Testis (tissue), 3 donors: ENCODE data around the gene RFPL3. TPM values are rescaled to one million over a fixed set of nuclear protein-coding genes. Genes with fewer than 3 reads are reported as not detected.
A peak's percentile ranks its signal among the peaks of the same experiment; 100 is the strongest.
"Not testable (repeated sequence)": the region's sequence is repeated elsewhere in the genome, so short reads cannot be mapped to it uniquely, and the experiment has no call there.

Source experiments
- DNase-seq: peaks from one replicate; pipeline ENCODE4 v3.0.0-alpha.2; 2019
- H3K27ac ChIP-seq, 2 donors: fragments of 200-600 bp; sonication (generic); one replicate each; pipeline ENCODE4 v1.5.1; 2019
- H3K27me3 ChIP-seq: fragments of 200-600 bp; sonication (generic); one replicate; pipeline ENCODE4 v1.5.1; 2019
- H3K36me3 ChIP-seq: fragments of 200-600 bp; sonication (generic); one replicate; pipeline ENCODE4 v1.5.1; 2017; ENCODE audit warnings: low read depth; ENCODE audit errors: missing control alignments
- H3K4me1 ChIP-seq: fragments of 200-600 bp; sonication (generic); one replicate; pipeline ENCODE4 v1.5.1; 2019
- H3K4me3 ChIP-seq, 2 donors: fragments of 200-600 bp; sonication (generic); one replicate each; pipeline ENCODE4 v1.5.1; 2017 to 2019
- H3K9me3 ChIP-seq: fragments of 200-600 bp; sonication (generic); one replicate; pipeline ENCODE4 v1.5.1; 2017
- POLR2A ChIP-seq: fragments of 450-650 bp; IDR thresholded peaks from one replicate; pipeline ENCODE4 v1.6.1; 2017; ENCODE audit warnings: antibody characterized with exemption, mild to moderate bottlenecking, moderate library complexity
- WGBS, 2 donors: methylation state at CpG; one replicate each; pipeline ENCODE4 v1.1.5; 2018; 5-methylcytosine and 5-hydroxymethylcytosine counted together
- intact Hi-C: fragments of 100-400 bp; cut with DNase I; formaldehyde crosslinking; loops from one replicate; pipeline ENCODE4 v1.15.1; 2023; ENCODE audit warnings: low total_unique reads
- polyA plus RNA-seq: library from polyadenylated mRNA; stranded (reverse); fragments of 350-450 nt; fragmentation: Illumina TruSeq; extraction: RNeasy Lipid Tissue Mini Kit (QIAGEN cat#74804); gene quantifications from one replicate; pipeline ENCODE4 v1.2.3, GENCODE V29; 2014; ENCODE audit warnings: low read depth, low replicate concordance; ENCODE audit not compliant: insufficient read depth
- total RNA-seq, 2 donors: library from RNA; depleted of rRNA; stranded (reverse); fragments of >200 nt; gene quantifications; one replicate each; pipeline ENCODE4 v1.2.3, GENCODE V29; 2016
- TF ChIP-seq, protein P1 (sequence below), 3 experiments: fragments of 450-650 bp in 2 of 3; fragments of 200-600 bp in 1 of 3; sonication (generic) in 1 of 3; IDR thresholded peaks; one replicate each; pipeline ENCODE4 v1.5.1; 2016 to 2019; ENCODE audit warnings: antibody characterized with exemption in 3 of 3, mild to moderate bottlenecking in 2 of 3, moderate library complexity in 1 of 3

The RFPL3 gene
- total and polyA plus RNA-seq, 3 donors from 2014 or later = 2.6 to 4.1 (median 3.6) TPM

- peak; percentile 11 for DNase-seq
- peaks cover 6% of the 10 kb centered on the region for H3K4me1 ChIP-seq
- H3K9me3 ChIP-seq = no peaks in the 10 kb centered on the region
- no peaks in the 10 kb centered on the region for H3K36me3 ChIP-seq
- WGBS, 2 donors = 77 to 85% methylated on average over 13 of the region's 13 CpGs
- intact Hi-C loops = no loop called here
- TF ChIP-seq, protein P1, sequence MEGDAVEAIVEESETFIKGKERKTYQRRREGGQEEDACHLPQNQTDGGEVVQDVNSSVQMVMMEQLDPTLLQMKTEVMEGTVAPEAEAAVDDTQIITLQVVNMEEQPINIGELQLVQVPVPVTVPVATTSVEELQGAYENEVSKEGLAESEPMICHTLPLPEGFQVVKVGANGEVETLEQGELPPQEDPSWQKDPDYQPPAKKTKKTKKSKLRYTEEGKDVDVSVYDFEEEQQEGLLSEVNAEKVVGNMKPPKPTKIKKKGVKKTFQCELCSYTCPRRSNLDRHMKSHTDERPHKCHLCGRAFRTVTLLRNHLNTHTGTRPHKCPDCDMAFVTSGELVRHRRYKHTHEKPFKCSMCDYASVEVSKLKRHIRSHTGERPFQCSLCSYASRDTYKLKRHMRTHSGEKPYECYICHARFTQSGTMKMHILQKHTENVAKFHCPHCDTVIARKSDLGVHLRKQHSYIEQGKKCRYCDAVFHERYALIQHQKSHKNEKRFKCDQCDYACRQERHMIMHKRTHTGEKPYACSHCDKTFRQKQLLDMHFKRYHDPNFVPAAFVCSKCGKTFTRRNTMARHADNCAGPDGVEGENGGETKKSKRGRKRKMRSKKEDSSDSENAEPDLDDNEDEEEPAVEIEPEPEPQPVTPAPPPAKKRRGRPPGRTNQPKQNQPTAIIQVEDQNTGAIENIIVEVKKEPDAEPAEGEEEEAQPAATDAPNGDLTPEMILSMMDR (IDR thresholded peaks at IDR 0.05) = no peak
- no peak for TF ChIP-seq POLR2A
- H3K27me3 ChIP-seq = no peaks in the 10 kb centered on the region
- no peak overlapping the region for H3K27ac ChIP-seq
- H3K4me3 ChIP-seq = no peak overlapping the region
Observed at GRCh38 chr22:32336121-32336603, 21.5 kb upstream of the RFPL3 start.

GRCh38 chr22:32336771-32337424 is 20.8 kb upstream of the RFPL3 start:
- Histone ChIP-seq H3K36me3 (no peaks in the 10 kb centered on the region), H3K27ac (no peak overlapping the region), H3K4me1 (peaks cover 6% of the 10 kb centered on the region), H3K9me3 (no peaks in the 10 kb centered on the region), H3K4me3 (no peak overlapping the region), H3K27me3 (no peaks in the 10 kb centered on the region)
- TF ChIP-seq, protein P1 (IDR thresholded peaks at IDR 0.05) = no peak
- no peak for TF ChIP-seq POLR2A
- WGBS, 2 donors = 50 to 57% methylated on average over 10 of the region's 10 CpGs
- intact Hi-C loops = no loop called here
- DNase-seq = peak; percentile 15

- H3K27me3 ChIP-seq, H3K9me3 ChIP-seq, H3K4me3 ChIP-seq, H3K4me1 ChIP-seq, H3K27ac ChIP-seq, intact Hi-C loops, H3K36me3 ChIP-seq: not testable (repeated sequence)
- WGBS, 2 donors = 41 to 60% methylated on average over 6 of the region's 6 CpGs
- peak; percentile 6 for DNase-seq
Observed at GRCh38 chr22:32337425-32337824, 20.2 kb upstream of the RFPL3 start.

GRCh38 chr22:32338757-32339156 is 18.9 kb upstream of the RFPL3 start:
- Histone ChIP-seq H3K9me3 (no peaks in the 10 kb centered on the region), H3K4me1 (peaks cover 6% of the 10 kb centered on the region), H3K36me3 (no peaks in the 10 kb centered on the region), H3K27me3 (no peaks in the 10 kb centered on the region), H3K27ac (no peak overlapping the region), H3K4me3 (no peak overlapping the region)
- WGBS, 2 donors = 87 to 91% methylated on average over 10 of the region's 10 CpGs
- peak; percentile 6 for DNase-seq
- intact Hi-C loops = no loop called here
- TF ChIP-seq, protein P1 (IDR thresholded peaks at IDR 0.05) = no peak
- no peak for TF ChIP-seq POLR2A

DNA sequence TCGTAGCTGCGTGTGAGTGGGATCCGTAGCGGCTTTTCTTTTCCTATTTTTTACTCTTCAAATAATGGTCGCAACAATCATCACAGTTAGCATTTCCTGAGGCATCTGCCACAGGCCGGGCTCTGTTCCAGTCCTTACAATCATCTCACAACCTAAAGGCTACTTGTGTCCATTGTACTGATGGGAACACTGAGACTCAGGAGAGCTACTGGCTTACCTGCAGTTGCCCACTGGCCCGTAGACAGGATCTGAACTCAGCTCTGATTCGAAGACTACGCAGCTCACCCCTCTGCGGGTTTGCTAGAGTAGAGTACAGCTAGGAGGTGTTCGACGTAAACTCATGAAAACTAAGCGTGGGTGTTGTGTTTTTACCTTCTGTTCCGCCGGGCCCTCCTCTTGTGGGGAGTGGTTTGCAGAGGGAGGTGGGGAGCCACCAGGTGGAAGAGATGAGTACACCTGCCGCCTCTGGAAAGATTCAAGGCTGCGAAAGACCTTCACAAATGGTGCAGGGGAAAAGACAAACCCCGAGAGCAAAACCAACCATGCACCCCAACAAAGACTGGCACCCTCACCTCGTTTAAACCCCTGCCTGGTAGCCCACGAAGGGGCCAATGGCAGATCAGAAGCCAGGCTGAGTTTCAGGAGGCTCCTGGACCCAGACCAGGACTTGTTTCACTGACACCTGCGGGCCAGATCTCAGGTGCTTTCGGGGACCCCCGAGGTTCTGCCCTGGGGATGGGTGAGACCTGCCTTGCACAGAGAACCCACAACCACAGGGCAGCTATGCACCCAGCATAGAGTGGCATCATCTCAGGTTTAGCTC is 18.3 kb upstream of the RFPL3 start:
- peaks cover 6% of the 10 kb centered on the region for H3K4me1 ChIP-seq
- H3K27me3 ChIP-seq = no peaks in the 10 kb centered on the region
- no peak overlapping the region for H3K4me3 ChIP-seq
- H3K27ac ChIP-seq = no peak overlapping the region
- H3K36me3 ChIP-seq = no peaks in the 10 kb centered on the region
- intact Hi-C loops = no loop called here
- no peaks in the 10 kb centered on the region for H3K9me3 ChIP-seq
- TF ChIP-seq, protein P1 (IDR thresholded peaks at IDR 0.05) = no peak
- no peak for TF ChIP-seq POLR2A
- DNase-seq = peak; percentile 8
- 90 to 92% methylated on average over 23 of the region's 23 CpGs for WGBS, 2 donors
